Stimulated activated CD8-positive, alpha-beta memory T cell treated with anti-CD3 and anti-CD28 coated beads, Interleukin-15, amount 100 ng/mL, for 4 hours (primary cell): ENCODE measurements around the gene RSAD1.

Experiments
- DNase-seq, 2 donors: peaks; one replicate each; pipeline ENCODE4 v3.0.0-alpha.2; 2020; ENCODE audit warnings: low read depth in 2 of 2

RSAD1 gene

DNA sequence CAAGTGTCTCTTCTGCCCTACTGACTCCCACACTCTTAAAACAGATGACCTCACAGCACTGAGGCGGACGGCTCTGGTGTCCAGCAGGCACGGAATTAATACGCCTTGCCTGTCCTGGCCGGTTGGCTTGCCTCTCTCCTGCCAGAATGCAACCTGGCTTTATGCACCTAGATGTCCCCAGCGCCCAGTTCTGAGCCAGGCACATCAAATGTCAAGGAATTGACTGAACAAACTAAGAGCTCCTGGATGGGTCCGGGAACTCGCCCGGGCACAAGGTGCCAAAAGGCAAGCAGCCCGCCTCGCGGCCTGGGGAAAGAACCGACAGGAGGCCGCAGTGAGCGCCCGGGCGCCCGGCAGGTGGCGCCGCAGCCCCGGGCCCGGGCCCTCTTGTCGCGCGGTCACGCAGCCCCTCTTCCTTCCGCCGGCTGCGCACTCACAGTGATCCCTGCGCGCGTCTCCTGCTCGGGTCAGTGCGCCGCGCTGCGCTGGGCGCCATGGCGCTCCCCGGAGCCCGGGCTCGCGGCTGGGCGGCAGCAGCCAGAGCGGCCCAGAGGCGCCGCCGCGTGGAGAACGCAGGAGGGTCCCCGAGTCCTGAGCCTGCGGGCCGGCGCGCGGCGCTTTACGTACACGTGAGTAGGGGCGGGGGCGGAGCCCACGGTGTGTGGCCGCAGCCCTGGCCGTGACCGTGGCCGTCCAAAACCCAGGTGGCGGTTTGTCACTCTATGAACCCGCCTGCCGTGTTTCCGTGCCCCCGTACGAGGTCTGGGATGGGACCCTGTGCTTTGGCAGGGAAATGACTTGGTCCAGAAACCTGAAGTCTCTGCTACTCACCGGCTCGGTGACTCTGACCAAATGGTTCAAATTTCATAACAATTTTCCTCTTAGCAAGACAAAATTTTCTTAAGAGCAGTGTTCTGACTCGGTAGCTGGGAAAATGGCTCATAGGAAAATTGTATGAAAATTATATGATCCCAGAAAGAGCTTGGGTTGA, at the start of gene RSAD1:
RSAD1 (plus strand) TSS at position 470 of the 991 bp plus-strand sequence; CDS start at position 495, 25 bp downstream.
- peak; percentile 64 to 68 for DNase-seq

DNA sequence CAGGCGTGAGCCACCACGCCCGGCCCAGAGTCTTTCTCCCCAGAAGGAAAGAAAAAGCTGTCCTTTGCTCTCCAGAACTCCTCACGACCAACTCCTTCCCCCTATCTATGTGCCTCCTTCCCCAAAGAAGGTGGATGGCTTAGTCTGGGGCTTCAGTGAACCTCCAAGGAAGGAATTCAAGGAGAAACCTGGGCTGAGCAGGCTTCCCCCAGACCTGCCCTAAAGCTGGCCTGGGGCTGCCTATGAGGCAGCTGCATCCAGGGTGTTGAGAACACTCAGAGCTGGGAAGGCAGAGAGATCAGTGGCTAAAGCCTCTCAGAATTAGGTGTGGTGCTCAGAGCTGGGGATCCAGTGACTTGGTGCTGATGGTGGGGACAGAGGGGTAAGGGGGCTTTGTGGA, 48.9 kb upstream of the RSAD1 start:
- DNase-seq = no peak

DNA sequence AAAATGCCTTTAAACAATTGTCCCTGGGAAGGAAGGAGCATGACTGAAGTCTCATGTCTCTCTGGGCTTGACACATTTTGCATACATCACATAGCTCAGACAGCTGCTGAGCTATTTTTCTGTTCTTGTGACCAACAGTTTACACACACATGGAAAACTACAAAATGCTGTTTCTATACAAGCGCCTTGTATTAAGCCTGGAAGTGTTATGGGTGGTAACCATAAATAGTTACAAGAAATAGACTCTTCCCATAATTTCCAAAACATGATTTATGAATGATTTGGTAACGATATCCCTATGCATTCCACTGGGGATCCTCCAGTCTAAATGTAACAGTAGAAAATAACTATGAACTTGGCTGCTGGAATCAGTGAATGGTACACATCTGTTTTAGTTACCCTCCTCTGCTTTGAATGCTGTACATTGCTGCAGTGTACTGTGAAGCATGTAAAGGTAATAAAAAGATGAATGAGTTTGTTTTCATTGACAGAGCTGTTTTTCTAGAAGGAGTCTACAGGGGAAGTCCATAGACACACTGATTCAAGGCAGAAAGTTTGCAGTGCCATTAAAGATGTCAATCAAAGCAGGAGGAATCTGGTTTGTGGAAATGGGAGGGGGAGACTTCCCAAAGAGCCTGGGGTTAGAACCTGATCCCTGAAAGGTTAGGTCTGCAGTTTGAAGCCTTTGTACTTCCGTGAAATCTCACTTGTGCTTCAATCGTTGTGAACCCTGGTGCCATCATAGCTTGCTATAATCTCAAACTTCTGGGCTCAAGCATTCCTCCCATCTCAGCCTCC, 47.6 kb upstream of the RSAD1 start:
- DNase-seq = no peak

DNA sequence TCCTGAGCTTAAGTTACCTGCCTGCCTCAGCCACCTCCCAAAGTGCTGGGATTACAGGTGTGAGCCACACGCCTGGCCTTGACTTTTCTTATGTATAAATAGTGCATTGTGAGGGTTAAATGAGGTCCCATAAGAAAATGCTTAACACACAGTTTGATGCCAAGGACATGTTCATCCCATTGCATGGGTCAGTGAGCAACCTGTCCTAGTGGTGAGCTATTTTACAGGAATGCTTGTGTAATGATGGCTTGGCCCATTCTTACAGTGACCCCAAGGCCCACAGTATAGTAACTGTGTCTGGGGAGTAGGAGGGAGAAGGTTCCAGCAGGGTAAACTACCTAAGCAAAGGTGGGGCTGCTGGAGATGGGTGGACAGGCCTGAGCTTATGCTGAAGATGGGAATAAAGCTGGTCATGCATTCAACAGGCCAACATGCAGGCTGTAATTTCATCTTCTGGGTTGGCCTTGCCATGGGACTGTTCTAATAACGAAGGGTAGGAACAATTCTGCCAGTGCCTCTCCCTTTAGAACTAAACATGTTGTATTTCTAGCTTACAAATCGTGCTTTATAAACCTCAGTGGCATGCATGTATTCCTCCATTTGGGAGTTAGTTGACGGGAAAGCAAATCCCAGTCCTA, 46.4 kb upstream of the RSAD1 start:
- DNase-seq = no peak

- DNase-seq = no peak
Observed at GRCh38 chr17:50437409-50437808, 41.3 kb upstream of the RSAD1 start.

GRCh38 chr17:50439008-50439407, 39.7 kb upstream of the RSAD1 start:
- no peak for DNase-seq

- DNase-seq = no peak
Observed at GRCh38 chr17:50440172-50440837, 38.4 kb upstream of the RSAD1 start.

DNA sequence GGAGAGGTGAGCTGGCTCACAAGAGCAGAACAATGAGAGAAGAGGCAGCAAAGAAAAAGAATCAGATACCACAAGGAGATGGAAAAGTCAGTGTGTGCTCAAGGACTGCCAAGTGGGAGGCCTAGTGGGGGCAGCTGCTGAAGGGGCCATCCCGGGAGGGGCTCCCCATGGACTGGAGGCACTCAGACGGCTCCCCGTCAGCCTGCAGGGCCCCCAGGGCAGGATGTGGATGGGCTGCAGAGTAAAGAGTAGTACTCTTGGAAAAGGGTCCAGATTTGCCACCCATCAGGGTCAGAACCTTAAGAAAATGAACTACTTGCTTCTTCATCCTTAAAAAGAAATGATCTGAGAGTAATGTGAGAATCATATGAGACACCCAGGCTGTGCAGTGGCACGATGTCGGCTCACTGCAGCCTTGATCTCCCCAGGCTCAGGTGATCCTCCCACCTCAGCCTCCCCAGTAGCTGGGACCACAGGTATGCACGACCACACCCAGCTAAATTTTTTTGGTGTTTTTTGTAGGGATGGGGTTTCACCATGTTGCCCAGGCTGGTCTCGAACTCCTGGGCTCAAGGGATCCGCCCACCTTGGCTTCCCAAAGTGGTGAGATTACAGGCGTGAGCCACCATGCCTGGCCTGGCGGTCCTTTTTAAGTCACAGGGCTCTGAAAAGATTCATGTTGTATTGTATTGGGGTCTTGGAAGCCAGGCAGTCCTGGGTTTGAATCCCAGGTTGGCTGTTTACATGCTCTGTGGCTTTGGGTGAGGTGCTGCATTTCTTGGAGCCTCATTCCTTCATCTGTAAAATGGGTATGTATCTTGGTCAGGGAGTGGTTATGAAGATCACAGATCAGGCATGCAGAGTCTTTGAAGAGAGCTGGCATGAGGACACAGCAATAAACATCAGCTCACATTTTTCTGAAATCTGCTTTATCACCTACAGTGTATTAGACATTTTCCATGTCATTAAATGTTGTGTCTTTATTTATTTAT, 37.5 kb upstream of the RSAD1 start:
- DNase-seq = no peak

GRCh38 chr17:50443505-50443974, 35.1 kb upstream of the RSAD1 start:
- DNase-seq = no peak

DNA sequence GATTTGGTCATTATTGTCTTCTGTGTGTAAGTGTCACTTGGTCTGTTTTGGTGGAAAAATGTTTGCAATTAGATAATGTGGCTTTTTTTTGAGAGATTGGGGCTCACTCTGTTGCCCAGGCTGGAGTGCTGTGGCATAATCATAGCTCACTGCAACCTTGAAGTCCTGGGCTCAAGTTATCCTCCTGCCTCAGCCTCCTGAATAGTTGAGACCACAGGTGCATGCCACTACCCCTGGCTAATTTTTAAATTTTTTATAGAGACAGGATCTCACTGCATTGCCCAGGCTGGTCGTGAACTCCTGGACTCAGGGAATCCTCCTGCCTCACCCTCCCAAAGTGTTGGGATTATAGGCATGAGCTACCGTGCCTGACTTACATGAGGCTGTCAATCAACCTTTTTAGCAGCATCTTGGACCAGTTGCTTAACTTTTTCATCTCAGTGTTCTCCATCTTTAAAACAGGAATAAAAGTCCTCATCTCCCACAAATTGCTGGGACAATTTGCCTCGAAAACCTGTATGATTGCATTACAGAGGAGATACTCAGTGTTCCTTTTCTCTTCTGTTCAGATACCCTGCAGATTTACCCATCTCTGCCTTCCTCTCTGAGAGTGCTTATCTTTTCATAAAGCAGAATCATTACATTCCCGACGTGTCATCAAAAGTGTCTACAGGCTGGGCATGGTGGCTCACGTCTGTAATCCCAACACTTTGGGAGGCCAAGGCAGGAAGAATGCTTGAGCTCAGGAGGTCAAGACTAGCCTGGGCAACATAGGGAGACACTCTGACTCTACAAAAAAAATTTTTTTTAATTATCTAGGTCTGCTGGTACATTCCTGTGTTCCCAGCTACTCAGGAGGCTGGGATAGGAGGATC, 33.6 kb upstream of the RSAD1 start:
- no peak for DNase-seq

DNA sequence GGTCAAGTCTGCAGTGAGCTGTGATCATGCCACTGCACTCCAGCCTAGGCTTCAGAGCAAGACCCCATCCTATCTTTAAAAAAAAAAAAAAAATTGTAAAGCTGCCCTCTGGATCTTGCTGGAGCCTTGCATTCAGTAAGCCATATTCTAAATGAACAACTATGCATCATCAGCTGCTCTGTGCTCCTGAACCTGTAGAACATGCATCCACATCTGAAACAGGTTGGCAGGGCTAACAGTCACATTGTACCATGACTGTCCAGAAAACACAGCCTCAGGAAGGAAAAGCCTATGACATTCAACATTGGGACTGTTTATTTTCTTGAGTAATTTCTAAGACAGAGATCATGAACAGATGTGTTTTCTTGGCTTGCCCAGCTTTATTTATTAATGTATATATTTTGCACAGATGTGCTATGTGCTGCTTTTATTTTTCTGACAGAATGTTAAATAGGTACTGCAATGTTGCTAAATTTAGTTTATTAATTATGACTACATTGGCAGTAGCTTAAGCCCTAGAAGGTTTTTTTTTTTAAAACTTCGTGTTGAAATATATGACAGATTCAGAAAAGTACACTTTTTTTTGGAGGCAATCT, 32.8 kb upstream of the RSAD1 start:
- no peak for DNase-seq

- DNase-seq = no peak
Observed at GRCh38 chr17:50447870-50448595, 30.6 kb upstream of the RSAD1 start.

- no peak for DNase-seq
Observed at GRCh38 chr17:50448643-50449042, 30.0 kb upstream of the RSAD1 start.

DNA sequence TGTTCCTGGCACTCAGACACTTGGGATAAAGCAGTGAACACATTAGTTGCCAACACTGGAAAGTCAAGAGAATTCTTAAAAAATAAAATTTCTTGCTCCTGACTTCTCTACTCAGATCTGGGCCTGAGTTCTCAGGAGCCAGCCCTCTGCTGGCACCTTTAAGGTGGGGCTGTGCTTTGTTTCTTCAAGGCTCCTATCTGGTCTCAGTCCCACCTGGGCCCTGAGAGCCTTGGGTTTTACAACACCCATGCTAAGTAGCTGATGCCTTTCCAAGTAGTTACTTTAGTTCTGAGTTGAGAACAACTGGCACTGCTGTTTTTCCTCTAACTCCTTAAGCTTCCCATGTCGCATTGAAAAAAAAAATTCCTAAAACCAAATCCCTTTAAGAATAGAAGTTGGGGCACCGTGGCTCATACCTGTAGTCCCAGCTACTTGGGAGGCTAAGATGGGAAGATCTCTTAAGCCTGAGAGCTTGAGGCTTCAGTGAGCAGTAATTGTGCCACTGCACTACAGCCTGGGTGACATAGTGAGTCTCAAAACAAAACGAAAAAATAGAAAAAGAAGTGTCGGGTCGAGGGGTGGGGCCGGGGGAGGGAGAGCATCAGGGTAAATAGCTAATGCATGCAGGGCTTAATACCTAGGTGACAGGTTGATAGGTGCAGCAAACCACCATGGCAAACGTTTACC, 26.6 kb upstream of the RSAD1 start:
- DNase-seq = no peak

DNA sequence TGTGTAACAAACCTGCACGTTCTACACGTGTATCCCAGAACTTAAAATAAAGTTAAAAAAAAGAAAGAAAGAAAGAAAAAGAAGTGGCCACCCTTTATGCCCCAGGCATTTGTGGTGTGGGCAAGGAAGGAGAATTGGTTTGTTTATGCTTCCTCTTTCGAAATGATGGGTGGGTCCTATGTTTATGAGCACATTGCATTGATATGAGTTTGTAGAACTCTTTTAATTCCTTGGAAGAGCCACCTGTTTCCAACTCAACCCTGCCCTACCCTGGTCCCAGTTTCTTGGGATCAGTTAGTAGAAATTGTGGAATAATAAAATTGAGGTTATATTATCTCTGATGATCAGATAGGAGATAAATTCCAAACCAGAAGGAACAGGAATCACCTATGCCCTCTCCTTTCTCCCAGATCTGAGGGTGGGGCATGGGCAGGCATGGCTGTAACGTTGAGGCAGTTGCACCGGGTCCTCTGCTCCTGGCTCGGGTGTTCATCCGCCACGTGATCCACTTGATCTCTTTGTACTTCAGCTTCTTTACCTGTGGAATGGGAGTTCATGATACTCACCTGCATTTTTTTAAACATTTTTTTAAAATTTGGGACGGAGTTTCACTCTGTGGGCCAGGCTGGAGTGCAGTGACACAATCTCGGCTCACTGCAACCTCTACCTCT, 25.9 kb upstream of the RSAD1 start:
- no peak for DNase-seq

GRCh38 chr17:50453901-50454300, 24.8 kb upstream of the RSAD1 start:
- no peak for DNase-seq

- DNase-seq = no peak
Observed at GRCh38 chr17:50457621-50458020, 21.0 kb upstream of the RSAD1 start.
